Activated T-helper 2 cell treated with anti-CD3 and anti-CD28 coated beads, Interferon-gamma antibody, Interleukin-2, Interleukin-4, amounts not matched to agents 10 μg/mL and 5 μg/mL and 100 μg/mL, durations not matched to agents 14 hours and 24 hours and 36 hours (primary cell): ENCODE data around the gene SPDYE1. TPM values are rescaled to one million over a fixed set of nuclear protein-coding genes. Genes with fewer than 3 reads are reported as not detected.
"Not testable (repeated sequence)": the region's sequence is repeated elsewhere in the genome, so short reads cannot be mapped to it uniquely, and the experiment has no call there.

Experiments used
- DNase-seq: peaks from one replicate; pipeline ENCODE4 v3.0.0; 2021; ENCODE audit warnings: low spot score
- H3K27ac Mint-ChIP-seq: one replicate; pipeline ENCODE4 v1.8.0; 2021; ENCODE audit warnings: mixed read lengths
- H3K27me3 Mint-ChIP-seq: one replicate; pipeline ENCODE4 v1.8.0; 2021; ENCODE audit warnings: low read depth, mixed read lengths
- H3K36me3 Mint-ChIP-seq: one replicate; pipeline ENCODE4 v1.8.0; 2021; ENCODE audit warnings: low read depth, mixed read lengths
- H3K4me1 Mint-ChIP-seq: one replicate; pipeline ENCODE4 v1.8.0; 2021; ENCODE audit warnings: low read depth, mixed read lengths
- H3K4me3 Mint-ChIP-seq: one replicate; pipeline ENCODE4 v1.8.0; 2021; ENCODE audit warnings: low read depth, mild to moderate bottlenecking, moderate library complexity, mixed read lengths
- H3K9me3 Mint-ChIP-seq: one replicate; pipeline ENCODE4 v1.8.0; 2021; ENCODE audit warnings: mixed read lengths
- intact Hi-C: fragments of 100-400 bp; cut with micrococcal nuclease; formaldehyde crosslinking; loops from one replicate; pipeline ENCODE4 v1.15.1; 2023
- total RNA-seq: library from RNA; stranded (reverse); gene quantifications from 2 replicates; pipeline ENCODE4 v1.2.3, GENCODE V29; 2022

SPDYE1 gene, protein sequence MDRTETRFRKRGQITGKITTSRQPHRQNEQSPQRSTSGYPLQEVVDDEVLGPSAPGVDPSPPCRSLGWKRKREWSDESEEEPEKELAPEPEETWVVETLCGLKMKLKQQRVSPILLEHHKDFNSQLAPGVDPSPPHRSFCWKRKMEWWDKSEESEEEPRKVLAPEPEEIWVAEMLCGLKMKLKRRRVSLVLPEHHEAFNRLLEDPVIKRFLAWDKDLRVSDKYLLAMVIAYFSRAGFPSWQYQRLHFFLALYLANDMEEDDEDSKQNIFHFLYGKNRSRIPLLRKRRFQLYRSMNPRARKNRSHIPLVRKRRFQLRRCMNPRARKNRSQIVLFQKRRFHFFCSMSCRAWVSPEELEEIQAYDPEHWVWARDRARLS
- total RNA-seq, result not detected in 2 replicates

GRCh38 chr7:43997532-43997931 lies at the start of gene SPDYE1:
TSS of gene SPDYE1 (plus strand) at chr7:43997897. CDS start at chr7:43999950, 2,053 bp downstream.
- H3K27ac Mint-ChIP-seq, intact Hi-C loops, H3K4me3 Mint-ChIP-seq, H3K36me3 Mint-ChIP-seq, H3K27me3 Mint-ChIP-seq, H3K4me1 Mint-ChIP-seq, H3K9me3 Mint-ChIP-seq, DNase-seq: not testable (repeated sequence)

GRCh38 chr7:43952028-43952427 lies 45.7 kb upstream of the SPDYE1 start:
- no peaks in the 10 kb centered on the region for H3K9me3 Mint-ChIP-seq
- H3K4me3 Mint-ChIP-seq, result no peak overlapping the region
- H3K27me3 Mint-ChIP-seq, result no peaks in the 10 kb centered on the region
- intact Hi-C loops, result no loop called here
- no peak overlapping the region for H3K27ac Mint-ChIP-seq
- DNase-seq, result no peak
- H3K36me3 Mint-ChIP-seq, result peaks cover 32% of the 10 kb centered on the region
- peaks cover 2% of the 10 kb centered on the region for H3K4me1 Mint-ChIP-seq

DNA sequence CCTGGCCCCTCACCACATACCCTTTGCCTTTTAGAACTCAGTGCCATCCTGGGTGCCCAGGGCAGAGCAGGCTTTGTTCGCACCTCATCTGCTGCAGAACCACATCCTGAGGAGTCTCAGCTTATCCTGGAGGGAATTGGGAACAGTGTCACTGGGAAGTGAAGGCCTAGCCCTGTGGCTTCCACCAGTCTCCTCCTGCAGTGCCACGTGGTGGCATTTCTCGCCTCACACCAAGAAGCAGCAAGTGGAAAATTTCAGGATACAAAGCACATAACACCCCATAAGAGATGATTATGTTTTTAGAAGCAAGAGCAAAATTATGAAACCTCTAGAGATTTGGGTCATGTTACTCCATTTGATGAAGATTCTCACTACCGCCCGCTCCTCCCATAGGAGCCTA lies 44.6 kb upstream of the SPDYE1 start:
- no peaks in the 10 kb centered on the region for H3K27me3 Mint-ChIP-seq
- no peak for DNase-seq
- H3K4me3 Mint-ChIP-seq, result no peak overlapping the region
- peaks cover 24% of the 10 kb centered on the region for H3K36me3 Mint-ChIP-seq
- intact Hi-C loops, result no loop called here
- no peaks in the 10 kb centered on the region for H3K9me3 Mint-ChIP-seq
- peaks cover 2% of the 10 kb centered on the region for H3K4me1 Mint-ChIP-seq
- no peak overlapping the region for H3K27ac Mint-ChIP-seq

DNA sequence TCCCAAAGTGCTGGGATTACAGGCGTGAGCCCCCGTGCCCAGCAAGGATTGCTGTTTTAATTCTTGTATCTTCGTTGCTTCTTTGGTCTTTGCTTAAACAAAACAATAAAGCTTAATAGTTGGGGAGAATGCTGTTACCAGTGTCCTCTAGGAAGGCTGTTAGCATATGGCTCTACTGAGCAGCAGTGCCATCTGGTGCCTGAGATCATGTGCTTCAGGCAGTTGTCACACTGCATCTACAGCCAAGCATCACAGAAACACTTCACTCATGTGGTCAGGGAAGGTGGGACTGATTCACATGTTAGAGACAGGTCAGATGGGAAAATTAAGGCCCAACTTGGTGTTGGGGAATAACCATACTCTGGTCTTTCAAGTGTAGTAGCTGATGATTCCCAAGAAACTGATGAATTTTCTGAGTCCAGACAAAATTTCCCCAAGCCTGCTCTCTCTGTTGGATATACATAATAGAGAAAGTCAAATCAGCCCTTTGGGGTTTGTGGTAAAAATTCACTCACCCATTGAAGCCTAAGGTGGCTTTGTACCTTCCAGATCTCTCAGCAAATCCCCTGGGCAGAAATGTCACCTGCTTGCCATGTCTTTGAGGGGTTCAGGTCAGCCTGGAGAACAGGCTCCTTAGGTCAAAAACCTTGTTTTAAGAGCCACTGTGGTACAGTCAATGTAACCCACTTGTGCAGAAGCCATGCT lies 43.0 kb upstream of the SPDYE1 start:
- DNase-seq, result no peak
- Mint-ChIP-seq H3K4me3 (no peak overlapping the region), H3K9me3 (no peaks in the 10 kb centered on the region), H3K4me1 (peaks cover 2% of the 10 kb centered on the region), H3K27me3 (no peaks in the 10 kb centered on the region), H3K36me3 (peaks cover 19% of the 10 kb centered on the region), H3K27ac (peak overlapping the region; percentile 30)
- intact Hi-C loops, result no loop called here

DNA sequence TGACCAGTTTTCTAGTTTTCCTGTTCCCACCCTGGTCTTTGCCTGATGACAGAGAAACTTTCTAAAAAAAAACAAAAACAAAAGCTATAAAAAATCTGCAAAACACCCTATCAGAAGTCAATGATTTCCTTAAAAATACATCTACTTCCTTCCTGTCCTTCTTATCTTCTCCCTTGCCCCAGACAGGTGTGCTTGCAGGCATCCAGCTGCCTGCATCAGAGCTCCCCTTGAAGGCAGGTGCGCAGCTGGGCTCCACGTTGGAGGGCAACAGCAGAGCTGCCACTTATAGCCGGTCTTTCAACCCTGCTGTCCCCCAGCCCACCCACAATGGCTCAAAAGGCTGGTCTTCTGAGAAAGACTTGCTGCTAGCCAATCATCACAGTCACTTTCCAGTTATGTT lies 41.7 kb upstream of the SPDYE1 start:
- Mint-ChIP-seq H3K36me3 (peaks cover 19% of the 10 kb centered on the region), H3K4me3 (no peak overlapping the region), H3K4me1 (peaks cover 2% of the 10 kb centered on the region), H3K27ac (no peak overlapping the region), H3K27me3 (no peaks in the 10 kb centered on the region), H3K9me3 (no peaks in the 10 kb centered on the region)
- no peak for DNase-seq
- intact Hi-C loops, result no loop called here

GRCh38 chr7:43960933-43961332 lies 36.8 kb upstream of the SPDYE1 start:
- DNase-seq, result no peak
- peaks cover 2% of the 10 kb centered on the region for H3K4me1 Mint-ChIP-seq
- H3K27ac Mint-ChIP-seq, result no peak overlapping the region
- no peaks in the 10 kb centered on the region for H3K27me3 Mint-ChIP-seq
- intact Hi-C loops, result no loop called here
- H3K4me3 Mint-ChIP-seq, result no peak overlapping the region
- no peaks in the 10 kb centered on the region for H3K36me3 Mint-ChIP-seq
- H3K9me3 Mint-ChIP-seq, result no peaks in the 10 kb centered on the region

- H3K27me3 Mint-ChIP-seq, H3K27ac Mint-ChIP-seq, H3K4me1 Mint-ChIP-seq, DNase-seq, H3K9me3 Mint-ChIP-seq, intact Hi-C loops, H3K36me3 Mint-ChIP-seq, H3K4me3 Mint-ChIP-seq: not testable (repeated sequence)
Measured at GRCh38 chr7:43966392-43966791, 31.3 kb upstream of the SPDYE1 start.

DNA sequence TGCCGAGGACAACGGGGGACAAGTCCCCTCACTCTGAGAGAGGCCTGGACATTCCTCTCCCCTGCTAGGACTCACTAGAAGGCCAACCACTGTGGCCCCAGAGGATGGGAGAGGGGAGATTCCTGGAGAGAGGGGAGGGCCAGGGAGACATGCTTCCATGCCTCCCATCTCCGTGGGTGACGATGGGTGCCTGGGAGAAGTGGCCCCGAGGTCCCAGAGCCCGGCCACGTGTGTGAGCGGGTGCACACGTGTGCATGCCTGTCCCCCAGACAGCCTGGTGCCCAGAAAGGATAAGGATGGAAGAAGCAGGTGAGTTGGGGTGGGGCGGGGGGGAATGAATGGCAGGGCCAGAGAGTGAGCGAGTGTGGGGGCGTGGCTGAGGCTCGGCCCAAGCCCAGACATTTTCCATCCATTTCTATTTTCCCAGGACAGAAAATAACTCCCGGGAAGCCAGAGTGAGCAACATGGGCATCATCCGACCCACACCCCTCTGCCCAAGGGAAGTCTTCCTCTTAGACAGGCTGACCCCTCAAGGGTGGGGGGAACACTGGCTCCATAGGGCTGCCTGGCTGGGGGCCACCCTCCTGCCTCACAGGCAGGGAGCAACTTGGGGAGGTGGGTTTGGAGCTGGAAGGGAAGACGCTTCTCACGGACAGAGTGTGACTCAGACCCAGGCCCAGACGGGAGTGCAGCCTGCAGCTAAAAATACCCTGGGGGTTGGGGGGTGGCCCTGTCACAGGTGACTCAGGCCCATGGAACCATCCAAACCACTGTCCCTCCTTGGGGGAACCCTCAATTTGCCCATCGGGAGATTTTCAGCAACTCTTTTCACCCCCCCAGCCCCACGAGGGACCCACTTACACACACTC lies 29.3 kb upstream of the SPDYE1 start:
- H3K4me1 Mint-ChIP-seq, H3K27me3 Mint-ChIP-seq, DNase-seq, intact Hi-C loops, H3K27ac Mint-ChIP-seq, H3K9me3 Mint-ChIP-seq, H3K4me3 Mint-ChIP-seq, H3K36me3 Mint-ChIP-seq: not testable (repeated sequence)

DNA sequence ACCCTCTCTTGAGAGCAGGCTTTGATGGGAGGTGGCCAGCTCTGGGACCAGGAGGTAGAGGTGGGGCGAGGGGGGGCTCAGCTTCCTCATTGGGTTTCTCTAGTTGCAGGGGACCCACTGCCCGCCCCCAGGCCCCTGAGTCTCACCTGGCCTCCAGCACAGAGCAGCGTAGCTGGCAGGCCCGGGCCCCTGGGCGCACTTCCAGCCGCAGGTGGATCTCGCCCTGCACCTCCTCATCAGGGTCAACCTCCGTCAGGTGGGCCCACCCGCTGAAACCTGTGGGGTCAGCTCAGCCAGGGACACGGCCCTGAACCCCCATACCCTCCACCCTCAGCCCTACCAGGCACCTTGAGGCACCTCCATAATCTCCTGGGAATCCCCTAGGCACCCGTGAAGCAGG lies 28.1 kb upstream of the SPDYE1 start:
- H3K27ac Mint-ChIP-seq, H3K4me1 Mint-ChIP-seq, DNase-seq, H3K9me3 Mint-ChIP-seq, H3K4me3 Mint-ChIP-seq, intact Hi-C loops, H3K27me3 Mint-ChIP-seq, H3K36me3 Mint-ChIP-seq: not testable (repeated sequence)

- H3K4me3 Mint-ChIP-seq, H3K27me3 Mint-ChIP-seq, H3K9me3 Mint-ChIP-seq, intact Hi-C loops, DNase-seq, H3K27ac Mint-ChIP-seq, H3K4me1 Mint-ChIP-seq, H3K36me3 Mint-ChIP-seq: not testable (repeated sequence)
Measured at GRCh38 chr7:43970698-43971097, 27.0 kb upstream of the SPDYE1 start.

DNA sequence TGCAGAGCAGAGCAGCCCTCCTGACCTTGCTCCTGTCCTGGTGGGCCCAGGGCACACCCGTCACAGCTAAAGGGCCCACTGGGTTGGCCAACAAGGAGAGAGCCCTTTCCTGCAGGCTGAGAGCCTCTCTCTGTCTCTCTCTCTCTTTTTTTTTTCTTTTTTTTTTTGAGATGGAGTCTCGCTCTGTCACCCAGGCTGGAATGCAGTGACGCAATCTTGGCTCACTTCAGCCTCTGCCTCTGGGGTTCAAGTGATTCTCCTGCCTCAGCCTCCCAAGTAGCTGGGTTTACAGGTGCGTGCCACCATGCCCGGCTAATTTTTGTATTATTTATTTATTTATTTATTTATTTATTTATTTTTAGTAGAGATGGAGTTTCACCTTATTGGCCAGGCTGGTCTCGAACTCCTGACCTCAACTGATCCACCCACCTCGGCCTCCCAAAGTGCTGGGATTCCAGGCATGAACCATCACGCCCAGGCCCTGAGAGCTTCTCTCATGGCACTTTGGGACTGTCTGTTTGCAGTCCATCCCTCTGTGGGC lies 23.6 kb upstream of the SPDYE1 start:
- intact Hi-C loops, H3K27ac Mint-ChIP-seq, H3K27me3 Mint-ChIP-seq, H3K9me3 Mint-ChIP-seq, H3K4me3 Mint-ChIP-seq, H3K36me3 Mint-ChIP-seq, H3K4me1 Mint-ChIP-seq, DNase-seq: not testable (repeated sequence)

GRCh38 chr7:43974725-43975482 lies 22.8 kb upstream of the SPDYE1 start:
- H3K4me1 Mint-ChIP-seq, DNase-seq, H3K9me3 Mint-ChIP-seq, H3K36me3 Mint-ChIP-seq, intact Hi-C loops, H3K27me3 Mint-ChIP-seq, H3K4me3 Mint-ChIP-seq, H3K27ac Mint-ChIP-seq: not testable (repeated sequence)
